Hepatic stellate cell (primary cell): ENCODE data around the gene ZNF407.
A peak's percentile ranks its signal among the peaks of the same experiment; 100 is the strongest.

ENCODE experiments used
- DNase-seq: peaks from one replicate; pipeline ENCODE4 v3.0.0; 2011; ENCODE audit warnings: low spot score

ZNF407 gene

DNA sequence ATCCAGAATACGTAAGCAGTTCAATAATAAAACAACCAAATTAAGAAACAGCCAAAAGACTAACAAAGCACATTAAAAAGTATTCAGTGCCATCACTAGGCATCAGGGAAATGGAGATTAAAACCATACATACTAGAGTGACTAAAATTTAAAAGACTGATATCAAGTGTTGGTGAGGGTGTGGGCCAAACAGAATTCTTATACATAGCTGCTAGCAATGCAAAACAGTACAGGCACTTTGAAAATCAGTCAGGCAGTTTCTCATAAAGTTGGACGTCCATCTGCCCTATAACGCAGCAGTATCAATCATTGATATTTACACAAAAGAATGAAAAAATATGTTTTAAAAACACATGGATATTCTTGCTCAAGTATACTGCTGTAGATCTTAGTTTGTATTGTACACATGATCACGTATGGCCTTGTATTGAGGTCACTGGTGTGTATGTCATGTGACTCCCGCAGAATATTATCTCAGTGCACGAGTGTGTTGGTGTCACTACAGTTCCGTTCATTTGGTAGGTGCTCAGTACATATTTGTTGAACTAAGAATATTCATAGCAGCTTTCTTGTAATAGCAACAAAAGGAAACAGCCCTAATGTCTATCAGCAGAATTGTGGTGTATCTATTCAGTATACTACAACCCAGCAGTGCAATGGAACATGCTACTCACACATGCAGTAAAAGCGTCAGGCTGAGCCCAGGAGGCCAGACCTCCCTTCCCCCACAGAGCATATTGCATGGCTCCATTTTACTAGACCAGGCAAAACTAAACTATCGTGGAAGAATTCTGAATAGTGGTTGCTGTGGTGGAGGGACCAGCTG, 28.6 kb downstream of the ZNF407 start:
- no peak for DNase-seq

DNA sequence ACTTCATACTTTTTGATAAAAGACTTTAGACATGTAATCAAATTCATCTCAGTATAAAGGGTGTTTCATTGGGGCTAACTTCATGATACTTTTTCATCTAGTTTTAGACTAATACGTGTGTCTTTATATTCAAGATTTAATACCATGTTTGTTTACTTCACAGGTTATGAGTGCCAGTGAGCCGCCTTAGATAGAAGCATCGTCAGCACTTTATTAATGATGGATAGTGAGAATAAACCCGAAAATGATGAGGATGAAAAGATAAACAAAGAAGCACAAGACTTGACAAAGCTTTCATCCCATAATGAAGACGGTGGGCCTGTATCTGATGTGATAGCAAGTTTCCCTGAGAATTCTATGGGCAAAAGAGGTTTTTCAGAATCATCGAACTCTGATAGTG, 33.1 kb downstream of the ZNF407 start:
- no peak for DNase-seq

DNA sequence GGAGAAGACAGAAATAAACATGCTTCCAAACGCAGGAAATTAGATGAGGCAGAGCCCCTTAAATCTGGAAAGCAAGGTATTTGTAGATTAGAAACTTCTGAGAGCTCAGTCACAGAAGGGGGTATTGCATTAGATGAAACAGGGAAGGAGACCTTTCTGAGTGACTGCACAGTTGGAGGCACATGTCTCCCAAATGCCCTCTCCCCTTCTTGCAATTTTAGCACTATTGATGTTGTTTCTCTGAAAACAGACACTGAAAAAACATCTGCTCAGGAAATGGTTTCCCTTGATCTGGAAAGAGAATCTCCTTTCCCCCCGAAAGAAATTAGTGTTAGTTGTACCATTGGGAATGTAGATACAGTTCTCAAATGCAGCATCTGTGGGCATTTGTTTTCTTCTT, 33.5 kb downstream of the ZNF407 start:
- no peak for DNase-seq

DNA sequence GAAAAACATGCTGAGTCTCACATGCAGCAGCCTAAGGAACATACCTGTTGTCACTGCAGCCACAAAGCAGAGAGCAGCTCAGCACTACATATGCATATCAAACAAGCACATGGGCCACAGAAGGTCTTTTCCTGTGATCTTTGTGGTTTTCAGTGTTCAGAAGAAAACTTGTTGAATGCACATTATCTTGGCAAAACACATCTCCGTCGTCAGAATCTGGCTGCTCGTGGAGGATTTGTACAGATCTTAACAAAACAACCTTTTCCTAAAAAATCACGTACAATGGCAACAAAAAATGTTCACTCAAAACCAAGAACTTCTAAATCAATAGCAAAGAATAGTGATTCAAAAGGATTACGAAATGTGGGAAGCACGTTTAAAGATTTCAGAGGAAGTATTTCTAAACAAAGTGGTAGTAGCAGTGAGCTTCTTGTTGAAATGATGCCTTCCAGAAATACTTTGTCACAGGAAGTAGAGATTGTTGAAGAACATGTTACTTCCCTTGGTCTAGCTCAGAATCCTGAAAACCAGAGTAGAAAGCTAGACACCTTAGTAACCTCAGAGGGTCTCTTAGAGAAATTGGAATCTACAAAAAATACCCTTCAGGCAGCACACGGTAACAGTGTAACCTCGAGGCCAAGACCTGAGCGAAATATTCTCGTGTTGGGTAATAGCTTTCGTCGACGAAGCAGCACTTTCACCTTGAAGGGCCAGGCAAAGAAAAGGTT, 34.1 kb downstream of the ZNF407 start:
- no peak for DNase-seq

DNA sequence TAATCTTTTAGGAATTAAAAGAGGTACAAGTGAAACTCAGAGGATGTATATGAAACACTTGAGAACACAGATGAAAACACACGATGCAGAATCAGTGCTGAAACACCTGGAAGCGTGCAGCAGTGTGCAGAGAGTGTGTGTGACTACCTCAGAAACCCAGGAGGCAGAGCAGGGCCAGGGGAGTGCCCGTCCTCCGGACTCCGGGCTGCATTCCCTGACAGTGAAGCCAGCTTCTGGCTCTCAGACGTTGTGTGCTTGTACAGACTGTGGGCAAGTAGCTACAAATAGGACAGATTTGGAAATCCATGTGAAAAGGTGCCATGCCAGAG, 34.6 kb downstream of the ZNF407 start:
- DNase-seq = no peak

DNA sequence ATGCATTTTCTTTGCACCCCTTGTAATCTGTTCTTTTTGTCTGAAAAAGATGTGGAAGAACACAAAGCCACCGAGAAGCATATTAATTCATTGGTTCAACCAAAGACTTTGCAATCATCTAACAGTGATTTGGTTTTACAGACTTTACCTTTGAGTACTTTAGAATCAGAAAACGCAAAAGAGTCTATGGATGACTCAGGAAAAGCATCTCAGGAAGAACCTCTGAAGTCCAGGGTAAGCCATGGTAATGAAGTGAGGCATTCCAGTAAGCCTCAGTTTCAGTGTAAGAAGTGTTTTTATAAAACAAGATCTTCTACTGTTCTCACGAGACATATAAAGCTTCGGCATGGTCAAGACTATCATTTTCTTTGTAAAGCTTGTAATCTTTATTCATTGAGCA, 35.2 kb downstream of the ZNF407 start:
- DNase-seq = no peak

DNA sequence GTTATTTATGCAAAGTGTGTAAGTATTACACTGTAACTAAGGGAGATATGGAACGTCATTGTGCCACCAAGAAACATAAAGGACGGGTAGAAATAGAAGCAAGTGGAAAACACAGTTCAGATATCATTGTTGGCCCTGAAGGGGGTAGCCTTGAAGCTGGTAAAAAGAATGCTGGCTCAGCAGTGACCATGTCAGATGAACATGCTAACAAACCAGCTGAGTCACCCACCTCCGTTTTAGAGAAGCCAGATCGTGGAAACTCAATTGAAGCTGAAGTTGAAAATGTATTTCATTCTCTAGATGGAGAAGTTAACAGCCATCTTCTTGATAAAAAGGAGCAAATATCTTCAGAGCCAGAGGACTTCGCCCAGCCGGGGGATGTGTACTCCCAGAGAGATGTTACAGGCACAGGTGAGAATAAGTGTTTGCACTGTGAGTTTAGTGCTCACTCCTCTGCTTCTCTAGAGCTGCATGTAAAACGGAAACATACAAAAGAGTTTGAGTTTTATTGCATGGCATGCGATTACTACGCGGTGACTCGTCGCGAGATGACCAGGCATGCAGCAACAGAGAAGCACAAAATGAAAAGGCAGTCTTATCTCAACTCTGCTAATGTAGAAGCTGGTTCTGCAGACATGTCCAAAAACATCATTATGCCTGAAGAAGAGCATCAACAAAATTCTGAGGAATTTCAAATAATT, 36.1 kb downstream of the ZNF407 start:
- no peak for DNase-seq

DNA sequence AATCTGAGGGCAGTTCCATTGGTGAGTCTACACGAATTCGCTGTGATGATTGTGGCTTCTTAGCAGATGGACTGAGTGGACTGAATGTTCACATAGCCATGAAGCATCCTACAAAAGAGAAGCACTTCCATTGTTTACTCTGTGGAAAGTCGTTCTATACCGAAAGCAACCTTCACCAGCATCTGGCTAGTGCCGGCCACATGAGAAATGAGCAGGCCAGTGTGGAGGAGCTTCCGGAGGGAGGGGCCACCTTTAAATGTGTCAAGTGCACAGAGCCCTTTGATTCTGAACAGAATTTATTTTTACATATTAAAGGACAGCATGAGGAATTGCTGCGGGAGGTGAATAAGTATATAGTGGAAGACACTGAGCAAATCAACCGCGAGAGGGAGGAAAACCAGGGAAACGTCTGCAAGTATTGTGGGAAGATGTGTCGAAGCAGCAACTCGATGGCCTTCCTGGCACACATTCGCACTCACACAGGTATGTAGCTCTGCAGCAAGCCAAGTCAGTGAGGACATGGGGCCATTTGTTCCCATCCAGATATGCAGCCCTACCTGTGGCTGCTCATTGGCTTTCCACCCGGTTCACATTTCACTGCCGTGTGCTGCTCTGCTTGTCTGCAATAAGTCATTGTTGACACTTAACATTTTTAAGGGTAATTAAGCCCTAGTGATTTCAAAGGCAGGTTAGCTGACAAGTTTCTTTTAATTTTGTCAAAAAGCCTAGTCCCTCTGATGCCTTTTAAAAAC, 37.7 kb downstream of the ZNF407 start:
- no peak for DNase-seq

DNA sequence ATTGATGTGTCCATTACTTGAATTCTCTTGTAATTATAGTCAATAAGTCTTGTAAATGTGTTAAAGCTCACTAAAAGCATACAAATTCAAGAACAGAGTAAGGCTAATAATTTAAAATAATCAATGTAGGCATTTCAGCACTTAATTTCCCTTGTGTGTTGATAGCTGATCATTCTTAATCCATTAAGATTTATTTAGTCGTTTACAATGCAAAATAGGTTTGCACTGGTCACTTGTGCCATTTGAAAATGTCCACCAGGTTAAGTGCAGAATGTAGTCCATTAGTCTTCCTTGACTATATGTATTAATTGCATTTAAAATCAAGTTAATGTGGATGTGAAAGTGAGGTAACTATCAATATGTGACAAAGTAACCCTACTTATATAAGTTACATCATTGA, 39.4 kb downstream of the ZNF407 start:
- DNase-seq = no peak

DNA sequence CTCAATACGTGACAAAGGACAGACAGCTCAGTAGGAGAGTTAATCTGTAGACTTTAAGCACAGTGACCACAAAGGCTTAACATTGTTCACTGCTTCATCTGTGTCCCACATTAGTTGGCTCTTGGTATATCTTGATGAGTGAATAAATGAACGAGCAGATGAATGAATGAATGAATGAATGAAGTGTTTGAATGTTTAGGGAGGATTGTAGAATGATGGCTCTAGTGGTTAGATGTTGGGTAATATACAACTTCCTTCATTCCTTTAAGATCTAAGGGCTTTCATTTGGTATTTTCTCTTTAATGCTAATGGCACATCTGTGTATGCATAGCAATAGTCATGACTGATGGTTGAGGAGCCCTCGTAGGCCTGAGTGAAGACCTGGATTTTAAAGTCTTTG, 40.5 kb downstream of the ZNF407 start:
- no peak for DNase-seq

DNA sequence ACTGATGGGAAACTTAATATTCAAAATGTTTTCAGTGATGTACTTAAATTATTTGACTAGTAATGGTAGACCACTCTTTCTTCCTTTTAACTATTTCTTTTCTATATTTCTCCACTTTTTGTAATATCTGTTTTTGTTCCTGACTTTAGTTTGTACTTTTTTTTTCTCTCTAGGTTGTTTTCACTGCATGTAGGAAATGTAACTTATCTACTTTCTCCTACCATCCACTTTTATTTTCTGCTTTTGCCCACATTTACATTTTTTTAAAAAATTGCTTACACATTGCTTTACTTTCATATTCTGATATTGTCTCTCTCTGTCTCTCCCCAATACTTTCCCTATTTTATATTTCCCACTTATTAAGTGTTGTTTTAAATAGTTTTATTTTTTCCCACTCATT, 47.0 kb downstream of the ZNF407 start:
- no peak for DNase-seq

DNA sequence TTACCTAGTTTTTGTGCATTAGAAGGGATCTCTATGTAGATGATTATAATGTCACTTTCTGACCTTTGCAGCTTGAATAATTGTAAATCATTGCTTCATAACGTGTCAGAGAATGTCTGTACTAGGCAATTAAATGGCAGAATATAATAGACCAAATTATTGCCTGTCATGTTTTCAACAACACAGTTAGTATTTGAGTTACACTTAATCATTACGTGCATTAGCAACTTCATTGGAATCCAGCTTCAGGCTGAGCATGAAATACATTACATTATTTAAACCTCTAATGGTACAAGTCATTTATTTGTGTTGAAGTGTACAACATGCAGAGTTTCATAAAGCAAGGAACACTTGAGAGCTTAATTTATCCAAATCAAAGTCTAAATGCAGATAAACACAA, 48.0 kb downstream of the ZNF407 start:
- DNase-seq = no peak

DNA sequence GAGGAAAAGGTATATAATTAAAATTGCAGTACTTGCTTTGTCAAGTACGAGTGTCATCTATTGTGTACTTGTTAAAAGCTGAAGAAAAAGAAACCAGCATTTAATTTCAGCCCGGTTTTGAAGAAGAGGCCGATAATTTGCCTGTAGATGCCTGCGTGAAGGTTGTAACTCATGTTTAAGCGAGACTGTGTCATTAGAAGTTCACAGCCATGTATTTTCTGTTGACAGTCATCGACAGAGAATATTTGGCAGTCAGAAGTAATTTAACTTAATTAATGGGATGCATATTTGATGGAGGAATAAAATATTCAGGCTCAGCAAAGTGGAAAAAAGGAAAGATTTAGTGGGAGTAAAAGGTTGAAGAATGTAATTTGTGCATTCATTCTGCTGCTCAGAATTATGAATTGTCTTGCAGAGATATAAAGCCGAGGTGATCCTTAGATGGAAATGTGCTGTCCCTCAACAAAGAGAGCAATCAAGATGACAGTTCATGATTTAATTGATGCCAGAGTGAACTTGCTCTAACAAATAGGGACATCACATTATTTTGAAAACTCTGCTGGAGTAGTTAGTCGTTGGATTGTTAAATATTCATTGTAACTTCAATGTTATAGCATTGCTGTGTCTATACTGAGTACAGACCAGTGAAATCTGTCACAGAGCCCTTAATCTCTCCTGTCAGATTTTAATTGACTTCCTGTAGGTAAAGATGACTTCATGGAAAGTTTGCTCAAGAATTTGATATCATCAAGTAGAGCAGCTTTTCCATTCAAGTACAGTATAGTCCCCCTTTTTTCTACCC, 53.9 kb downstream of the ZNF407 start:
- DNase-seq = no peak

DNA sequence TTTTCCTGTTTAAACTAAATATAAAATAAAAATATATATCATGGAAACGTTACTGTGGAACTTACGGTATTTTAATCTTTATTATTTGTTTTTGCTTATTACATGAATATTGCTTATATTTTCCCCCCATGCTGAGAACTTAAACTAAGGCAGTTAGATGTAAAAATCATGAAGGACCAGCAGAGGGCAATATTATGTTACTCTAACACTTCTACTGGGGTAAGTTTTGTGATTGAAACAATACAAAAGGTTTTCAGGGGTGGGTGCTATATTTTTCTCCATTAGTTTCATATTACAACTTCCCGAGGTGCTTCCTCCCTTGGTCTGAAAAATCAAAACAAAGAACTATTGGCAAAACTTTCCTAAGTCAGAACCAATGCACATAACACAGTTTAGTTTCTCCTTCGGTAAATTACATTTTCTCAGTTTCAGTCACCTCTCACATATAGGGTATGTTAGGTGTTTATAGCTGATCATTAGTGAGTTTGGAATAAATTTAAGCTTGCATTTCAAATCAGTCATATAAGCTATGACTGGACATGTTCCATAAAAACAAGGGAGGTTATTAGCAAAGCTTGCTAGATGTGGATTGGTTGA, 54.8 kb downstream of the ZNF407 start:
- DNase-seq = peak; percentile 24

DNA sequence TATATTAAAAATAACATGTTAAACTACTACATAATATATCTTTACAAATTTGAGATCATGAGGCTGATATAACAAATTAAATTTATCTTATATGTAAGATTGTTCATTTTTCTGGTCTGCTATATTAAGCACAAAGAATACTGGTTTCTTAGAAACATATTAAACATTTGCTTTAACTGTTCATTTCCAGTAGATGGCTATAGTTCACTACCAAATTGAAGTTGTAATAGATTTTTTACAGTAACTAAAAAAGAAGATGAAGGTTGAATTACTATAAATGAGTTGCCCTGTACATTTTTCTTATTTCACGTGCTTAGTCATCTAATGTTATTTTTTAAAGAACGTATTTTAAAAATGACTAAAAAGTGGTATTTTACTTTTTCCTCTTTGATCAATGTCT, 57.0 kb downstream of the ZNF407 start:
- DNase-seq = no peak

DNA sequence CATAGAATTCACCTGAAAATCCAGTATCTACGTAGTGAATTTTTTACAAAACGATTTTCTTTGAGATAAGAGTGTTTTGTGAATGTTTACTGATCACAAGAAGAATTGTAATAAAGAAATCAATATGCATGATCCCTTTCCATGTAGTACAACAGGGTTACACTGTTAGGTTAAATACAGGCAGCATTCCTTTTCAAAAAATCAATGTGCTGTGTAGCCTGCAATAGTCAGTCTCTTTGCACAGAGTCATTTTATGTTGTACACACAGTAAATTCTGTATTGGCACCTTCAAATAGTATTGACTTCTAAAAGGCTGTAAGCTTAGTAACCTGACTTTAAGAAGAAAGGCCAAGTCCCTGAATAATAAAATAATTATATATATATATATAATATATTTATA, 63.3 kb downstream of the ZNF407 start:
- DNase-seq = no peak

DNA sequence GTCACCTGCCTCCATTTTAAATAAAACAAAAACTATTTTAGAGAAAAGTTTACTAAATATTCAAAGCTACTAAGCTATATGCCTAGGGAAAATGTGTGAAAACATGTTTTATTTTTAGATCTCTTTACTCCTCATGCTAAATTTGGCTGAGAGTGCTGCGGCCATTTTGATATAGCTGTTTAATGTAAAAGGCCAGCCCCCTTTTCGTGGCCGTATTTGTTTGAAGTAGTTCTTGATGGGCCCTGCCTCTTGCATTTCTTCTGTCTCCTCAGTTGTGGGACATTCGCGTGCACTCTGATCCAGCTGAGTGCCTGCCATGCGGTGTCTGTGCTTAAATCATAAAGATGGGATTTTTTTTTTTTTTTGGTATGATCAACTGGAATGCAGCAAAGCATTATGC, 64.0 kb downstream of the ZNF407 start:
- no peak for DNase-seq

DNA sequence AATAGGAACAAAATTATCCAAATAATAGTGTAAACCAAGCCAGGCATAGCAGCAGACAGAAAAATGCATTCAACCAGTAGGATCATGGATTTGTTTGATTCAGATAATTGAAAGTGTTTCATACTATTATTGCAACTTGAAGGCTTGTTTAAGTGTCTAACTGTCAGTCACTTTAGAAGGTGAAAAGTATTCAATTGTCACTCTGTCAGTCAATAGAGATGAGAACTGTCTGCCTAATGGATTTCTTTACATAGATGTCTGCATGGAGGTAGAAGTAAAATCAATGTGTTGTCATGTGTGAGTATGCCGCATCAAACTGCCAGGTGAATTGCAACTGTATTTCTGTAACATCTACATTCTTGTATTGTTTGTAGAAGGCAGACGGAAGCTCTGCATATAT, 65.0 kb downstream of the ZNF407 start:
- no peak for DNase-seq

DNA sequence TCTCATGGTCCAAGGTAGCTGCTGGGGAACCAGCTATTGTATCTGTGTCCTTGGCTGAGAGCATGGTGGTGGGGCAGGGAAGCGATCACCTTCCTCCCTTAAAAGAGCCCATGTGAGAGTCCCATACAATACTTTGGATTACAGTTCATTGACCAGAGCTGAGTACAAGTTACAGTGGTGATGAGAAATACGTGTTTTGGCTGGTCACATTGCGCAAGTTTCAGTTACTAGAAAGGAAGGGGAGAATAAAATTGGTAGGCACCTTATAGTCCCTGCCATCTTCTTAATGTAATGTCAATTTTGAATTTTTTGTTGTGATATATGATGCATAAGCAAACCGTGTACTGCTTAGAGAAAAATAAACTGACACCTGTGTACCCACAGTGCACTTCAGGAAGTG, 67.7 kb downstream of the ZNF407 start:
- DNase-seq = no peak

DNA sequence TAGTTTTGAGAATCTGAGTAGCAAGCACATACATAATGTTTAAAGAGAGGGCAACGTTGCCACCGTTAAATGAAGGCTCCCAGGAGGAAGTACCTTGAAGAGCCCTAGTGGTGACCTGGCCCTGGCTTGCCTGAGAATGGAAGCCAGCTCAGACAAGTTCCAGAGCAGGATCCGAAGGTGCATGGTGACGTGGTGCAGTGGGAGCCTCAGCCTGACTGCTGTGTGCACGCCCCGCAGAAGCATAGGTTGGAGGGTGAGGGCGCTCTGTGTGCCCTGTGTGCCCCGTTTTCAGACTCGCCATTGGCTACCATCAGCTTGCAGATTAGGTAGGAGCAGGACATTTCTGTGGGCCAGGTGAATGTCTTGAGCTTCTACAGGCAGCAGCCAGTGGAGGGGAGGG, 68.2 kb downstream of the ZNF407 start:
- DNase-seq = no peak

DNA sequence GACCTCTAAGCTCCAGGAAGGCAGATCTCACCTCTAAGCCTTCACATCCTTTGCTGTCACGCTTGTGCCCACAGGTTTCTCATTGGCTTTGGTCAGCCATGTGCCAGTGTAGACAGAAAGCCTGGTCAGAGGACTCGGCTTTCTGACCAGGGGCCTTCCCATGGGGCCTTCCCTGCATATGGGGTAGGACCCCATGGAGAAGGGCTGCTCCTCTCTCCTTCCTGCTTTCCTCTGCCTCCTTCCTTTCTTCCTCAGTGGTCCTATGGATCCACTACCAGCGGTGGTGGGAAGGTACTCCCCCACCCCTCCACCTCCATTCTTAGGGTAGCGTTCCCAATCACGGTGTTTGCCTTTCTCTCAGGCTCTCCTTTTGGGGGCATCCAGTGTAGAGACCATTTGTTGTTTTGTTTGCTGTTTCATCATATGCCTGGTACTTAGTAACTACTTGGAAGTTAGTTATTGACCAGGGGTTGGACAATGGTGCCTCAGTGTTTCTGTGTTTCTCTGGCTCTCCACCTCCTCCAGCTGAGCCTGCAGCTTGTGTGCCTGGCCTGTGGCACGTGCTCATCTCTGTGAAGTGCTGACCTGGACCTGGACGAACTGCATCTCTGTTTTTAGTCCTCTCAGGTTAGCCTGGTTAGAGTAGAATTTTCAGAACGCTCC, 71.6 kb downstream of the ZNF407 start:
- no peak for DNase-seq
